Measurements from ENCODE around the gene CARM1. TPM values are rescaled to one million over a fixed set of nuclear protein-coding genes. Genes with fewer than 3 reads are reported as not detected.

Gene CARM1
- polyA plus RNA-seq, 1 experiment = 33.7 TPM

DNA sequence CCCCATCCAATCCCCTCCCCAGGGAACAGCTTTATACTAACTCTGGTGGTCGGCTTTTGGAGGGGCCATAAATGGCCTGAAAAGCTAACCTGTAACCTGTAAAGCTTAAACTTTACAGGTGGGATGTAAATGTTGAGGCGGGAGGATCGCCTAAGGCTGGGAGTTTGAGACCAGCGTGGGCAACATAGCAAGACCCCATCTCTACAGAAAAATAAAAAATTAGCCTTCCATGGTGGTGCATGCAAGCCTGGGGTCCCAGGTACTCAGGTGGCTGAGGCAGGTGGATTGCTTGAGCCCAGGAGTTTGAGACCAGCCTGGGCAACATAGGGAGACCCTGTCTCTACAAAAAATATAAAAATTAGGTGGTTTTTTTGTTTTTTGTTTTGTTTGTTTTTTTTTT lies 18.5 kb downstream of the CARM1 start:
- no peaks in the 10 kb centered on the region; the same call in 1 of the 2 replicates for H3K36me3 ChIP-seq (ENCODE audit: control insufficient read depth, insufficient read depth, low read length)
- POLR2A ChIA-PET = no interaction called here
- H3K4me3 ChIP-seq (ENCODE audit: low read depth, low read length) = no peak overlapping the region
- H3K27me3 ChIP-seq (ENCODE audit: control insufficient read depth, insufficient read depth, low read length) = no peaks in the 10 kb centered on the region
- TF ChIP-seq, protein P1, sequence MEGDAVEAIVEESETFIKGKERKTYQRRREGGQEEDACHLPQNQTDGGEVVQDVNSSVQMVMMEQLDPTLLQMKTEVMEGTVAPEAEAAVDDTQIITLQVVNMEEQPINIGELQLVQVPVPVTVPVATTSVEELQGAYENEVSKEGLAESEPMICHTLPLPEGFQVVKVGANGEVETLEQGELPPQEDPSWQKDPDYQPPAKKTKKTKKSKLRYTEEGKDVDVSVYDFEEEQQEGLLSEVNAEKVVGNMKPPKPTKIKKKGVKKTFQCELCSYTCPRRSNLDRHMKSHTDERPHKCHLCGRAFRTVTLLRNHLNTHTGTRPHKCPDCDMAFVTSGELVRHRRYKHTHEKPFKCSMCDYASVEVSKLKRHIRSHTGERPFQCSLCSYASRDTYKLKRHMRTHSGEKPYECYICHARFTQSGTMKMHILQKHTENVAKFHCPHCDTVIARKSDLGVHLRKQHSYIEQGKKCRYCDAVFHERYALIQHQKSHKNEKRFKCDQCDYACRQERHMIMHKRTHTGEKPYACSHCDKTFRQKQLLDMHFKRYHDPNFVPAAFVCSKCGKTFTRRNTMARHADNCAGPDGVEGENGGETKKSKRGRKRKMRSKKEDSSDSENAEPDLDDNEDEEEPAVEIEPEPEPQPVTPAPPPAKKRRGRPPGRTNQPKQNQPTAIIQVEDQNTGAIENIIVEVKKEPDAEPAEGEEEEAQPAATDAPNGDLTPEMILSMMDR (IDR thresholded peaks at IDR 0.05; ENCODE audit: insufficient read depth, low read depth, low read length) = no peak
- no peak for DNase-seq (ENCODE audit: low read depth)
- CTCF ChIA-PET = interaction anchor here (1.3 kb wide), 1 partner anchor 22 kb away, joined by 4 read pairs; no protein-coding TSS in a partner anchor

DNA sequence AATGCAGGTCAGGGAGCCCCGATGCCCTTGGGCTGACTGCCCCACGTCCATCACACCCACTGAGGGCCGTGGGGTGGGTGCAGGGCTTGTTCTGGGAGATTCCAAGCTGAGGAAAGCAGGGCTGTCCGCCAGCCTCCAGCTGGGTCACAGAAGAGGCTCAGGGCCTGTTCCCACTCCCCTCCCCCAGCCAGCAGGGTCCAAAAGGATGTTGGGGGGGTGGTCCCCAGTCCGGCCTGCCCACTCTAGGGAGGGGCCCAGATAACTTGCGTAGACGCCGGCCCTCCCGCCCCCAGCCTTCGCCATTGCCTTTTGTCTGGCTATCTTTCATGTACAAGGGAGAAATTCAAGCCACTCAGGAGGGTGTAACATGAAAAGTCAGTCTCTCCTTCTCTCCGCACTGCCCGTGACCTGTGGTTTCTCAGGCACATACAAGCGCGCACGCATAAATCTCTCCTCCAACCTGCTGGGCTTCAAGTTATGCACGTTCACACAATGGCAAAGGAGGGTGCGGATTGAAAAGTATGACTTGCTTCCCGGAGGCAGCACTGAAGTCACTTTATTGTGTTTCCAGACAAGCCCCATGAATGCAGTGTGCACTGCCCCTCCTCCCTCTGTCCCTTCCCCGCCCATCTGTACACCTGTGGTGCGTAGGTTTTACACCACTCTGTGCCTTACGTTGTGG lies 20.2 kb downstream of the CARM1 start:
- Histone ChIP-seq H3K36me3 (ENCODE audit: control insufficient read depth, insufficient read depth, low read length) (no peaks in the 10 kb centered on the region; the same call in 1 of the 2 replicates), H3K27me3 (ENCODE audit: control insufficient read depth, insufficient read depth, low read length) (no peaks in the 10 kb centered on the region), H3K4me3 (ENCODE audit: low read depth, low read length) (no peak overlapping the region)
- CTCF ChIA-PET = interaction anchor here (0.6 kb wide), 1 partner anchor 112 kb away, joined by 3 read pairs; no protein-coding TSS in a partner anchor
- POLR2A ChIA-PET = no interaction called here
- TF ChIP-seq, protein P1 (IDR thresholded peaks at IDR 0.05; ENCODE audit: insufficient read depth, low read depth, low read length) = no peak
- no peak for DNase-seq (ENCODE audit: low read depth)

DNA sequence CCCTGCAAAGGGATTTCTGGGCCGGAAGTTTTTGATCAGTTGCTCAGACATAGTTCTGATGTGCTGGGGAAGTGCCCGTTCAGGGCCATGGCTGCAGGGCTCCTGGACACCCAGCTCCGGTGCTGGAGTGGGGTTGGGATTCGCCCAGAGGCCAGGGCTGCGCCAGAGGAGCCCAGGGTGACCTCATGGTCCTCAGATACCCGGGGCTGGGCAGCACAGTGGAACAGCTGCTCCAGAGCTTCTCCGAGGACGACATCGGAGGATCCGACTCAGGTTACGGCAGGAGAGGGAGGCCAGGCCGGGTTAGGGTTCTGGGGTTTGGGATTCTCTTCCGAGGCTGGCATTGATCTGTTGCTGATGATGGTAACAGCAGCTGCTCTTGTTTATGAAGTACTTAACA lies 20.9 kb downstream of the CARM1 start:
- TF ChIP-seq, protein P1 (IDR thresholded peaks at IDR 0.05; ENCODE audit: insufficient read depth, low read depth, low read length) = no peak
- CTCF ChIA-PET = interaction anchor here (1.4 kb wide), 1 partner anchor 20 kb away, joined by 4 read pairs; no protein-coding TSS in a partner anchor
- DNase-seq (ENCODE audit: low read depth) = no peak
- no peaks in the 10 kb centered on the region; the same call in 1 of the 2 replicates for H3K36me3 ChIP-seq (ENCODE audit: control insufficient read depth, insufficient read depth, low read length)
- no peaks in the 10 kb centered on the region for H3K27me3 ChIP-seq (ENCODE audit: control insufficient read depth, insufficient read depth, low read length)
- POLR2A ChIA-PET = no interaction called here
- H3K4me3 ChIP-seq (ENCODE audit: low read depth, low read length) = no peak overlapping the region

DNA sequence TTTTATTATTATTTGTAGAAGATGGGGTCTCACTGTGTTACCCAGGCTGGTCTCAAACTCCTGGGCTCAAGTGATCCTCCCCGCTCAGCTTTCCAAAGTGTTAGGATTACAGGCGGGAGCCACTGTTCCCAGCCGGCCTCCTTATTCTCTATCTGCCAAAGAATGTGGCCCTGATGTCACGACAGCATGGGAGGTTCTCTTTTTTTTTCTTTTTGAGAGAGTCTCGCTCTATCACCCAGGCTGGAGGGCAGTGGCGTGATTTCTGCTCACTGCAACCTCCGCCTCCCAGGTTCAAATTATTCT lies 23.5 kb downstream of the CARM1 start:
- H3K4me3 ChIP-seq (ENCODE audit: low read depth, low read length) = no peak overlapping the region
- ChIA-PET POLR2A (no interaction called here), CTCF (no interaction called here)
- H3K36me3 ChIP-seq (ENCODE audit: control insufficient read depth, insufficient read depth, low read length) = no peaks in the 10 kb centered on the region
- TF ChIP-seq, protein P1 (IDR thresholded peaks at IDR 0.05; ENCODE audit: insufficient read depth, low read depth, low read length) = no peak
- DNase-seq (ENCODE audit: low read depth) = no peak
- no peaks in the 10 kb centered on the region for H3K27me3 ChIP-seq (ENCODE audit: control insufficient read depth, insufficient read depth, low read length)

DNA sequence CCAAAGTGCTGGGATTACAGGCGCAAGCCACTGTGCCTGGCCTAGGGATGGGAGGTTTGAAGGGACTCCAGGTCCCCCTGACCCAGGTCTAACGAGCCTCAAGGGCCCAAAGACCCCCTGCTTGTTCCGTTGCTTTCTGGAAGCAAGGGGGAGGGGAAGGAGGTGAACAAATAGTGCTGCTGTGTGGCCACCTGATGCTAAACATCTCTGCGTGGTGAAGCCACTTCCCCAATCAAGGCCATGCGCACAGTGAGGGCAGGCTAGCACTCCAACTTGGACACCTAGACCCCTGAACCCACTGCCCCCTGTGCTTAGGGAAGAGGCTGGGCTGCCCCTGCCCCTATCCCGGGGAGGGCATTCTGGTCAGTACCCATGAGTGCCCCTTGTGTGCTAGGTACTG lies 24.0 kb downstream of the CARM1 start:
- TF ChIP-seq, protein P1 (IDR thresholded peaks at IDR 0.05; ENCODE audit: insufficient read depth, low read depth, low read length) = no peak
- no peaks in the 10 kb centered on the region for H3K27me3 ChIP-seq (ENCODE audit: control insufficient read depth, insufficient read depth, low read length)
- CTCF ChIA-PET = no interaction called here
- POLR2A ChIA-PET = no interaction called here
- no peak overlapping the region for H3K4me3 ChIP-seq (ENCODE audit: low read depth, low read length)
- DNase-seq (ENCODE audit: low read depth) = no peak
- H3K36me3 ChIP-seq (ENCODE audit: control insufficient read depth, insufficient read depth, low read length) = no peaks in the 10 kb centered on the region
